ENCODE data around the gene KCTD16. TPM values are rescaled to one million over a fixed set of nuclear protein-coding genes. Genes with fewer than 3 reads are reported as not detected.

Gene KCTD16
- 10 to 100 TPM in 1 of 8 experiments, 1 to 10 TPM in 3, under 1 TPM in 4; 0.09 to 10.6 (median 1.8) TPM for total RNA-seq

- peaks cover 9 to 35% of the 10 kb centered on the region in 2 donors for H3K4me1 ChIP-seq (replicated peaks in 1 of 2)
- peak within 1 kb of the TSS; percentile 89 to 98 for H3K27ac ChIP-seq
- in situ Hi-C loops (cut with MboI; ENCODE audit: low pct_unique_long_range_greater_than_20kb in 2 of 9, low sequenced_read_pairs in 9 of 9, unreplicated experiment in 9 of 9): no loop called here
- ATAC-seq (replicated peaks in 6 of 8): peak; percentile 93 to 99 (median 98)
- peak within 1 kb of the TSS; percentile 53 to 84 (median 68) for H3K4me3 ChIP-seq
- WGBS, 10 experiments: 0 to 14% (median 1%) methylated on average over 1 to 26 of the region's 39 CpGs; no CpG with 5 or more reads in 1 of the 10 experiments
Observed at GRCh38 chr5:144170276-144171024, at the start of gene KCTD16, which contains the start of gene YIPF5. Gene KCTD16, plus strand, starts transcription at chr5:144170873. Gene YIPF5, minus strand, starts transcription at chr5:144170659. Its CDS starts 704 bp downstream, at chr5:144169955.

- Histone ChIP-seq H3K4me1 (replicated peaks in 1 of 2) (peaks cover 3 to 7% of the 10 kb centered on the region in 2 donors), H3K4me3 (no peak overlapping the region), H3K27ac (no peak overlapping the region)
- no peak for ATAC-seq (replicated peaks in 6 of 8)
- 0 to 100% (median 100%) methylated on average over 1 of the region's 1 CpG for WGBS, 10 experiments
- in situ Hi-C loops (cut with MboI; ENCODE audit: low pct_unique_long_range_greater_than_20kb in 2 of 9, low sequenced_read_pairs in 9 of 9, unreplicated experiment in 9 of 9): no loop called here
Observed at GRCh38 chr5:144121577-144121976, 49.1 kb upstream of the KCTD16 start.

- in situ Hi-C loops (cut with MboI; ENCODE audit: low pct_unique_long_range_greater_than_20kb in 2 of 9, low sequenced_read_pairs in 9 of 9, unreplicated experiment in 9 of 9): no loop called here
- 44 to 100% (median 83%) methylated on average over 1 to 2 of the region's 2 CpGs; no CpG with 5 or more reads in 2 of the 10 experiments for WGBS, 10 experiments
- Histone ChIP-seq H3K4me1 (replicated peaks in 1 of 2) (peaks cover 3 to 7% of the 10 kb centered on the region in 2 donors), H3K27ac (no peak overlapping the region), H3K4me3 (no peak overlapping the region)
- no peak for ATAC-seq (replicated peaks in 6 of 8)
Observed at GRCh38 chr5:144122081-144122480, 48.6 kb upstream of the KCTD16 start.

- no peak for ATAC-seq (replicated peaks in 6 of 8)
- in situ Hi-C loops (cut with MboI; ENCODE audit: low pct_unique_long_range_greater_than_20kb in 2 of 9, low sequenced_read_pairs in 9 of 9, unreplicated experiment in 9 of 9): no loop called here
Observed at GRCh38 chr5:144122641-144123040, 48.0 kb upstream of the KCTD16 start.

GRCh38 chr5:144125163-144125726 is 45.4 kb upstream of the KCTD16 start:
- H3K4me1 ChIP-seq (replicated peaks in 1 of 2): peaks cover 3 to 7% of the 10 kb centered on the region in 2 donors
- ATAC-seq (replicated peaks in 6 of 8): peak in 4 of 8 experiments; percentile 37 to 96 (median 83)
- no peak overlapping the region for H3K4me3 ChIP-seq
- no peak overlapping the region for H3K27ac ChIP-seq
- 39 to 87% (median 58%) methylated on average over 1 to 4 of the region's 4 CpGs for WGBS, 10 experiments
- in situ Hi-C loops (cut with MboI; ENCODE audit: low pct_unique_long_range_greater_than_20kb in 2 of 9, low sequenced_read_pairs in 9 of 9, unreplicated experiment in 9 of 9): loop anchor here in 2 of 9 experiments (25.0 kb wide), 3 partner anchors 138 to 1213 kb away; partner anchors contain the start of gene NR3C1 (in 1 of the 2)

More at GRCh38 chr5:144122641-144123040, 48.0 kb upstream of the KCTD16 start:
- Histone ChIP-seq H3K4me1 (replicated peaks in 1 of 2) (peaks cover 3 to 7% of the 10 kb centered on the region in 2 donors), H3K27ac (no peak overlapping the region), H3K4me3 (no peak overlapping the region)
- WGBS, 10 experiments: 75 to 100% (median 86%) methylated on average over 1 to 3 of the region's 3 CpGs; no CpG with 5 or more reads in 2 of the 10 experiments

GRCh38 chr5:144126707-144127106 is 44.0 kb upstream of the KCTD16 start:
- in situ Hi-C loops (cut with MboI; ENCODE audit: low pct_unique_long_range_greater_than_20kb in 2 of 9, low sequenced_read_pairs in 9 of 9, unreplicated experiment in 9 of 9): loop anchor here in 2 of 9 experiments (25.0 kb wide), 3 partner anchors 139 to 1214 kb away; partner anchors contain the start of gene NR3C1 (in 1 of the 2)
- Histone ChIP-seq H3K27ac (no peak overlapping the region), H3K4me1 (replicated peaks in 1 of 2) (peaks cover 3 to 7% of the 10 kb centered on the region in 2 donors), H3K4me3 (no peak overlapping the region)
- WGBS, 10 experiments: 40 to 93% (median 82%) methylated on average over 1 to 4 of the region's 4 CpGs; no CpG with 5 or more reads in 2 of the 10 experiments
- no peak for ATAC-seq (replicated peaks in 6 of 8)

GRCh38 chr5:144128844-144129243 is 41.8 kb upstream of the KCTD16 start:
- in situ Hi-C loops (cut with MboI; ENCODE audit: low pct_unique_long_range_greater_than_20kb in 2 of 9, low sequenced_read_pairs in 9 of 9, unreplicated experiment in 9 of 9): loop anchor here in 2 of 9 experiments (25.0 kb wide), 3 partner anchors 142 to 1217 kb away; partner anchors contain the start of gene NR3C1 (in 1 of the 2)
- H3K4me3 ChIP-seq: no peak overlapping the region
- no peak for ATAC-seq (replicated peaks in 6 of 8)
- peaks cover 3% of the 10 kb centered on the region in 2 donors for H3K4me1 ChIP-seq (replicated peaks in 1 of 2)
- WGBS, 10 experiments: 69 to 100% (median 83%) methylated on average over 1 to 4 of the region's 4 CpGs
- H3K27ac ChIP-seq: no peak overlapping the region

GRCh38 chr5:144130306-144130705 is 40.4 kb upstream of the KCTD16 start:
- peaks cover 3 to 6% of the 10 kb centered on the region in 2 donors for H3K4me1 ChIP-seq (replicated peaks in 1 of 2)
- no peak overlapping the region for H3K27ac ChIP-seq
- in situ Hi-C loops (cut with MboI; ENCODE audit: low pct_unique_long_range_greater_than_20kb in 2 of 9, low sequenced_read_pairs in 9 of 9, unreplicated experiment in 9 of 9): loop anchor here in 2 of 9 experiments (25.0 kb wide), 3 partner anchors 143 to 1218 kb away; partner anchors contain the start of gene NR3C1 (in 1 of the 2)
- no peak for ATAC-seq (replicated peaks in 6 of 8)
- WGBS, 10 experiments: 5 to 100% (median 76%) methylated on average over 1 to 4 of the region's 4 CpGs; no CpG with 5 or more reads in 1 of the 10 experiments
- H3K4me3 ChIP-seq: no peak overlapping the region

- no peak for ATAC-seq (replicated peaks in 6 of 8)
- in situ Hi-C loops (cut with MboI; ENCODE audit: low pct_unique_long_range_greater_than_20kb in 2 of 9, low sequenced_read_pairs in 9 of 9, unreplicated experiment in 9 of 9): loop anchor here in 2 of 9 experiments (25.0 kb wide), 3 partner anchors 144 to 1219 kb away; partner anchors contain the start of gene NR3C1 (in 1 of the 2)
- H3K27ac ChIP-seq: no peak overlapping the region
- H3K4me3 ChIP-seq: no peak overlapping the region
- peaks cover 3 to 6% of the 10 kb centered on the region in 2 donors for H3K4me1 ChIP-seq (replicated peaks in 1 of 2)
- 33 to 100% (median 87%) methylated on average over 1 to 4 of the region's 4 CpGs; no CpG with 5 or more reads in 1 of the 10 experiments for WGBS, 10 experiments
Observed at GRCh38 chr5:144131261-144131660, 39.4 kb upstream of the KCTD16 start.

- peaks cover 3 to 6% of the 10 kb centered on the region in 2 donors for H3K4me1 ChIP-seq (replicated peaks in 1 of 2)
- H3K4me3 ChIP-seq: no peak overlapping the region
- H3K27ac ChIP-seq: no peak overlapping the region
- in situ Hi-C loops (cut with MboI; ENCODE audit: low pct_unique_long_range_greater_than_20kb in 2 of 9, low sequenced_read_pairs in 9 of 9, unreplicated experiment in 9 of 9): loop anchor here in 2 of 9 experiments (25.0 kb wide), 3 partner anchors 146 to 1221 kb away; partner anchors contain the start of gene NR3C1 (in 1 of the 2)
- no peak for ATAC-seq (replicated peaks in 6 of 8)
- WGBS, 10 experiments: 57 to 100% (median 96%) methylated on average over 1 to 4 of the region's 4 CpGs; no CpG with 5 or more reads in 1 of the 10 experiments
Observed at GRCh38 chr5:144133050-144133633, 37.5 kb upstream of the KCTD16 start.

- in situ Hi-C loops (cut with MboI; ENCODE audit: low pct_unique_long_range_greater_than_20kb in 2 of 9, low sequenced_read_pairs in 9 of 9, unreplicated experiment in 9 of 9): loop anchor here in 2 of 9 experiments (25.0 kb wide), 3 partner anchors 147 to 1222 kb away; partner anchors contain the start of gene NR3C1 (in 1 of the 2)
- peak in 5 of 8 experiments; percentile 21 to 64 (median 46) for ATAC-seq (replicated peaks in 6 of 8)
Observed at GRCh38 chr5:144134194-144134826, 36.4 kb upstream of the KCTD16 start.

More at GRCh38 chr5:144134194-144134826, 36.4 kb upstream of the KCTD16 start:
- Histone ChIP-seq H3K27ac (no peak overlapping the region), H3K4me1 (replicated peaks in 1 of 2) (peaks cover 4 to 7% of the 10 kb centered on the region in 2 donors), H3K4me3 (no peak overlapping the region)
- 48 to 100% (median 86%) methylated on average over 1 to 2 of the region's 2 CpGs; no CpG with 5 or more reads in 2 of the 10 experiments for WGBS, 10 experiments
